Muscle layer of duodenum (tissue), 2 donors: Measurements from ENCODE around the gene SPCS3.
A peak's percentile ranks its signal among the peaks of the same experiment; 100 is the strongest.
"Not testable (repeated sequence)": the region's sequence is repeated elsewhere in the genome, so short reads cannot be mapped to it uniquely, and the experiment has no call there.

Source experiments
- H3K27ac ChIP-seq: one replicate; pipeline ENCODE4 v1.7.0; 2013; ENCODE audit warnings: mild to moderate bottlenecking, low read length
- H3K27me3 ChIP-seq: one replicate; pipeline ENCODE4 v1.7.0; 2013; ENCODE audit warnings: low read depth, mild to moderate bottlenecking, control low read depth, low read length
- H3K36me3 ChIP-seq, 2 donors: one replicate each; pipeline ENCODE4 v1.7.0; 2013; ENCODE audit warnings: low read length in 2 of 2, control low read depth in 1 of 2, mild to moderate bottlenecking in 1 of 2; ENCODE audit not compliant: insufficient read depth in 2 of 2, control insufficient read depth in 1 of 2
- H3K4me1 ChIP-seq, 2 donors: one replicate each; pipeline ENCODE4 v1.7.0; 2013; ENCODE audit warnings: low read length in 2 of 2, mild to moderate bottlenecking in 2 of 2, control low read depth in 1 of 2, moderate library complexity in 1 of 2; ENCODE audit not compliant: insufficient read depth in 2 of 2, control insufficient read depth in 1 of 2
- H3K4me3 ChIP-seq, 2 donors: one replicate each; pipeline ENCODE4 v1.7.0; 2013; ENCODE audit warnings: low read length in 2 of 2, low read depth in 1 of 2, mild to moderate bottlenecking in 1 of 2
- H3K9me3 ChIP-seq, 2 donors: one replicate each; pipeline ENCODE4 v1.7.0; 2013; ENCODE audit warnings: low read length in 2 of 2, control low read depth in 1 of 2, mild to moderate bottlenecking in 1 of 2; ENCODE audit not compliant: control insufficient read depth in 1 of 2
- donor health status: healthy.

The SPCS3 gene

DNA sequence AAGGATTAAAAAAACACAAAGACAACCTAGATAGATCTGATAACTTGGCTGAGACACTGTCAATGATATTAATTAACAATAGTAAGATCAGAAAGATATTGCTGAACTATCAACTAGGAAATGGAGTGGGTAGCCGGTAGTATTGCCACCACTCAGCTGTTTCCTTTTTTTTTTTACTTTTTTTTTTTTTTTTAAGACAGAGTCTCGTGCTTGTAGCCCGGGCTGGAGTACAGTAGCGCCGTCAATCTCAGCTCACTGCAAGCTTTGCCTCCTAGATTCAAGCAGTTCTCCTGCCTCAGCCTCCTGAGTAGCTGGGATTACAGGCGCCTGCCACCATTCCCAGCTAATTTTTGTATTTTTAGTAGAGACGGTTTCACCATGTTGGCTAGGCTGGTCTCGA lies 5.1 kb downstream of the SPCS3 start:
- not testable (repeated sequence) for H3K4me3 ChIP-seq, H3K27me3 ChIP-seq, H3K27ac ChIP-seq, H3K9me3 ChIP-seq
- Histone ChIP-seq H3K4me1 (peaks cover 0 to 21% of the 10 kb centered on the region in 2 donors), H3K36me3 (peaks cover 8 to 19% of the 10 kb centered on the region in 2 donors)

GRCh38 chr4:176333076-176333475 lies 13.3 kb downstream of the SPCS3 start:
- H3K27ac ChIP-seq: no peak overlapping the region
- no peak overlapping the region for H3K4me3 ChIP-seq
- H3K27me3 ChIP-seq: no peaks in the 10 kb centered on the region
- H3K4me1 ChIP-seq: no peaks in the 10 kb centered on the region
- H3K9me3 ChIP-seq: no peaks in the 10 kb centered on the region
- peaks cover 12 to 16% of the 10 kb centered on the region in 2 donors for H3K36me3 ChIP-seq

DNA sequence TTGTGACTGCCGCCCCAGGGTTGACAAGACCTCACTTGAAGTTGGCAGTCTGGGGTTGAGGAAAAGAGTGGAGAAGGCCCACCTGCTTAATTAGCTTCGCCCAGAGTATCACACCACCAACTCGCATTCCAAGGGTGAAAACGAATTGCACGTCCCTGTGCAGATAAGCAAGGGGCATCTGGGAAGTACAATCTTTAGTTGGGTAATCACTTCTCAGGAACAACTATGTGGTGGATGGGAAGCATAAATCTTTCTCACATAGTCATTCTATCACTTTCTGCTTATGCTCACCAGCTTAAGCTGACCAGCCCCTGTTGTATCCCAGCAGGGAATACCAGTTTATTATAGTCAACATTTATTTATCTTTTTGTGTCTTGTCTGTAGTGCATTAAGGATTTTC lies 14.3 kb downstream of the SPCS3 start:
- Histone ChIP-seq H3K27me3 (no peaks in the 10 kb centered on the region), H3K9me3 (no peaks in the 10 kb centered on the region), H3K4me1 (no peaks in the 10 kb centered on the region), H3K36me3 (peaks cover 7 to 11% of the 10 kb centered on the region in 2 donors), H3K27ac (no peak overlapping the region), H3K4me3 (no peak overlapping the region)

DNA sequence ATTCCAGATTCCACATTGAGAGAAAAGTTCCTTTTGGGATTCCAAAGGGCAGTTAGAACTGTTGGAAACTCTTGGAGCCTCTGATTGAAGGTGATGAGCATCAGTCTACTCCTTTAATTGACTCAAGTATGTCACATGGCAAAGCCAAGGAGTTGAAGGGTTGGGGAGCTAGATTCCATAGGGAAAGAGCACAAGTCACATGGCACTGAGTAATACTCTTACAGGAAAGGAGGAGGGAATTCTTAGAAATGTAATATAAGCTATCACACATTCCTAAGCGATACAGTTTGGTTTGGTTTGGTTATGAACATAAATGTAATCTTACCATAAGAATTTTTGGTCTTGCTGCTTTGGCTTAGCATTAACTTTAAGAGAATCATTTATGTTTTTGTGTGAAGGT lies 15.7 kb downstream of the SPCS3 start:
- H3K27me3 ChIP-seq: no peaks in the 10 kb centered on the region
- no peak overlapping the region for H3K27ac ChIP-seq

GRCh38 chr4:176339936-176340761 lies 20.4 kb downstream of the SPCS3 start:
- Histone ChIP-seq H3K4me3 (peak overlapping the region in 1 of 2 donors; percentile 47), H3K4me1 (no peaks in the 10 kb centered on the region), H3K27ac (no peak overlapping the region), H3K27me3 (no peaks in the 10 kb centered on the region), H3K36me3 (peaks cover 0 to 3% of the 10 kb centered on the region in 2 donors), H3K9me3 (peaks cover 0 to 17% of the 10 kb centered on the region in 2 donors)

More for the DNA sequence above, 15.7 kb downstream of the SPCS3 start:
- no peaks in the 10 kb centered on the region for H3K4me1 ChIP-seq
- H3K9me3 ChIP-seq: no peaks in the 10 kb centered on the region
- peaks cover 1 to 7% of the 10 kb centered on the region in 2 donors for H3K36me3 ChIP-seq
- H3K4me3 ChIP-seq: no peak overlapping the region

DNA sequence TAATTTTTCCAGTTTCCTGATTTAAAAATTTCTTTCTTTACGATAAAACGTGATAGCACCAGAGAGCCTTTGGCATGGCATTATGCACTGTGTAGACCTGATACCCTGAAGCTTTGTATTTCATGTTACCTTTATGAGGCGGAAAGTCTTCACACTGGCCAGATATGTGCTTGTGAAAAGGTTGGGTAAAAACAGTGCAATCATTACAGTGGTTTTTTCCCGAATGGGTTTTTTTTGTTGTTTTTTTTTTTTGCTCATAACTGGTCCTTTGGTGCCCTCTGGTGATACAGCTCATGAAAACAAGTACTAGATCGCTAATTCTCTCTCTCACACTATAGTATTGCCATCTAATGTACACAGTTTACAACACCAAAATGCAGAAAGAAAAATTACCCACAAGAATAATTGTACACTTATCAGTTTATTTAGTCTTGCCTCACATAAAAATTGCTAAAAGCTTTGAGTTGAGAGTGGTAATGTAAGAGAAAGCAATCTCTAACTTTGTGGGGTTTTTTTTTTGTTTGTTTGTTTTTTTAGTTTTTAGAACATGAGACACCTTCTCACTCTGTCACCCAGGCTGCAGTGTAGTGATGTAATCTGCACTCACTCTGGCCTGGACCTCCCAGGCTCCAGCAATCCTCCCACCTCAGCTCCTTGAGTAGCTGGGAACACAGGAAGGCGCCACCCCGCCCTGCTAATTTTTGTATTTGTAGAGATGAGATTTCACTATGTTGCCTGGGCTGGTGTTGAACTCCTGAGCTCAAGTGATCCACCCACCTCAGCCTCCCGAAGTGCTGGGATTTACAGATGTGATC lies 21.3 kb downstream of the SPCS3 start:
- H3K36me3 ChIP-seq: peaks cover 0 to 3% of the 10 kb centered on the region in 2 donors
- H3K27me3 ChIP-seq: no peaks in the 10 kb centered on the region
- H3K27ac ChIP-seq: no peak overlapping the region
- peaks cover 0 to 17% of the 10 kb centered on the region in 2 donors for H3K9me3 ChIP-seq
- H3K4me3 ChIP-seq: peak overlapping the region; percentile 22 to 47
- H3K4me1 ChIP-seq: no peaks in the 10 kb centered on the region

- Histone ChIP-seq H3K4me1 (no peaks in the 10 kb centered on the region), H3K27me3 (no peaks in the 10 kb centered on the region), H3K4me3 (no peak overlapping the region), H3K27ac (no peak overlapping the region), H3K9me3 (peaks cover 0 to 17% of the 10 kb centered on the region in 2 donors), H3K36me3 (peaks cover 0 to 3% of the 10 kb centered on the region in 2 donors)
These were observed 22.6 kb downstream of the SPCS3 start for GRCh38 chr4:176342384-176342783.

- H3K4me3 ChIP-seq: peak overlapping the region in 1 of 2 donors; percentile 4
These were observed 23.5 kb downstream of the SPCS3 start for GRCh38 chr4:176343286-176343685.

GRCh38 chr4:176345346-176345745 lies 25.6 kb downstream of the SPCS3 start:
- not testable (repeated sequence) for H3K27me3 ChIP-seq, H3K36me3 ChIP-seq, H3K4me1 ChIP-seq, H3K4me3 ChIP-seq, H3K27ac ChIP-seq
- peaks cover 0 to 17% of the 10 kb centered on the region in 2 donors for H3K9me3 ChIP-seq

More at GRCh38 chr4:176343286-176343685, 23.5 kb downstream of the SPCS3 start:
- Histone ChIP-seq H3K4me1 (no peaks in the 10 kb centered on the region), H3K27me3 (no peaks in the 10 kb centered on the region), H3K36me3 (peaks cover 0 to 3% of the 10 kb centered on the region in 2 donors), H3K27ac (no peak overlapping the region), H3K9me3 (peaks cover 0 to 17% of the 10 kb centered on the region in 2 donors)

DNA sequence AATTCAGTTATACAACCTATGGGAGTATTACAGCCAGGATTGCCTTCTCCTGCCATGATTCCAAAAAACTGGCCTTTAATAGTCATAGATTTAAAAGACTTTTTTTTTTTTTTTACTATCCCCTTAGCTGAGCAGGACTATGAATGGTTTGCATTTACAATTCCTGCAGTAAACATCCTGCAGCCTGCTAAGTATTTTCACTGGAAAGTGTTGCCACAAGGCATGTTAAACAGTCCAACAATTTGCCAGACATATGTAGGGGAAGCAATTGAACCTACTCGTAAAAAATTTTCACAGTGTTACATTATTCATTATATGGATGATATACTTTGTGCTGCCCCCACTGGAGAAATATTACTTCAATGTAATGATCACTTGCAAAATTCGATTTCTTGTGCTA lies 27.1 kb downstream of the SPCS3 start:
- H3K9me3 ChIP-seq: peaks cover 0 to 17% of the 10 kb centered on the region in 2 donors
- H3K4me1 ChIP-seq, H3K4me3 ChIP-seq, H3K27ac ChIP-seq, H3K36me3 ChIP-seq, H3K27me3 ChIP-seq: not testable (repeated sequence)

- Histone ChIP-seq H3K27ac (no peak overlapping the region), H3K36me3 (no peaks in the 10 kb centered on the region), H3K9me3 (no peaks in the 10 kb centered on the region), H3K4me3 (no peak overlapping the region), H3K27me3 (no peaks in the 10 kb centered on the region), H3K4me1 (no peaks in the 10 kb centered on the region)
These were observed 30.9 kb downstream of the SPCS3 start for GRCh38 chr4:176350671-176351070.
